Glutamatergic neuron (in vitro differentiated cells): ENCODE data around the gene CASP14. TPM values are rescaled to one million over a fixed set of nuclear protein-coding genes. Genes with fewer than 3 reads are reported as not detected.
"Not testable (repeated sequence)": the region's sequence is repeated elsewhere in the genome, so short reads cannot be mapped to it uniquely, and the experiment has no call there.

ENCODE experiments used
- DNase-seq: peaks from one replicate; pipeline ENCODE4 v3.0.0; 2022
- H3K27ac Mint-ChIP-seq: one replicate; pipeline ENCODE4 v1.8.0; 2020; ENCODE audit warnings: mild to moderate bottlenecking, mixed read lengths, inconsistent platforms; ENCODE audit not compliant: unreplicated experiment
- H3K27me3 Mint-ChIP-seq: one replicate; pipeline ENCODE4 v1.8.0; 2020; ENCODE audit warnings: mild to moderate bottlenecking, moderate library complexity, mixed read lengths, inconsistent platforms; ENCODE audit not compliant: unreplicated experiment
- H3K36me3 Mint-ChIP-seq: one replicate; pipeline ENCODE4 v1.8.0; 2020; ENCODE audit warnings: mild to moderate bottlenecking, mixed read lengths, inconsistent platforms; ENCODE audit not compliant: unreplicated experiment
- H3K4me1 Mint-ChIP-seq: one replicate; pipeline ENCODE4 v1.8.0; 2020; ENCODE audit warnings: mild to moderate bottlenecking, low read depth, mixed read lengths, inconsistent platforms; ENCODE audit not compliant: unreplicated experiment
- H3K4me3 Mint-ChIP-seq: one replicate; pipeline ENCODE4 v1.8.0; 2020; ENCODE audit warnings: mild to moderate bottlenecking, mixed read lengths, inconsistent platforms; ENCODE audit not compliant: unreplicated experiment
- H3K9me3 Mint-ChIP-seq: one replicate; pipeline ENCODE4 v1.8.0; 2020; ENCODE audit warnings: mild to moderate bottlenecking, moderate library complexity, mixed read lengths, inconsistent platforms; ENCODE audit not compliant: unreplicated experiment
- total RNA-seq: library from RNA; stranded (reverse); fragmentation: NEBNext Ultra II Directional; extraction: Animal tissue kit (Norgen Biotek cat#: 25700); gene quantifications from one replicate; pipeline ENCODE4 v1.2.1, GENCODE V29; 2021; ENCODE audit not compliant: unreplicated experiment
- TF ChIP-seq, protein P1 (sequence below): fragments of 200-600 bp; sonication (generic); IDR thresholded peaks from one replicate; pipeline ENCODE4 v1.5.0; 2021; ENCODE audit not compliant: partially characterized antibody, unreplicated experiment

Gene CASP14
- total RNA-seq, 1 donor from 2014 or later, result not detected

DNA sequence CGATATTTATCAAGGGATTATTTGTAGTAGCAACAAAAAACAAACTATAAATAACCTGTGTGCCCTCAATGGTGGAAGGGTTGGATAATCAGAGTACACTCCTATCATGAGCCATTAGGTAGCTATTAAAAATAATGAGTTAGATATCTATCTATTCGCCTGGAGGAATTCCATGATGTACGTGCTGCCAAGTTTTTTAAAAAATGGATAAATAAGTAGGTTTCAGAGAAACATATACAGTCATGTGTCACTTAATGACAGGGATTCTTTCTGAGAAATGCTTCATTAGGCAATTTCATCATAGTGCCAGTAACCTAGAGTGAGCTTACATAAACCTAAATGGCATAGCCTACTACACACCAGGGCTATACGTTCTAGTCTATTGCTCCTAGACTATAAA lies 26.5 kb downstream of the CASP14 start:
- Mint-ChIP-seq H3K27ac (no peak overlapping the region), H3K9me3 (no peaks in the 10 kb centered on the region), H3K4me1 (no peaks in the 10 kb centered on the region), H3K4me3 (no peak overlapping the region), H3K27me3 (no peaks in the 10 kb centered on the region), H3K36me3 (no peaks in the 10 kb centered on the region)
- no peak for DNase-seq
- TF ChIP-seq, protein P1, sequence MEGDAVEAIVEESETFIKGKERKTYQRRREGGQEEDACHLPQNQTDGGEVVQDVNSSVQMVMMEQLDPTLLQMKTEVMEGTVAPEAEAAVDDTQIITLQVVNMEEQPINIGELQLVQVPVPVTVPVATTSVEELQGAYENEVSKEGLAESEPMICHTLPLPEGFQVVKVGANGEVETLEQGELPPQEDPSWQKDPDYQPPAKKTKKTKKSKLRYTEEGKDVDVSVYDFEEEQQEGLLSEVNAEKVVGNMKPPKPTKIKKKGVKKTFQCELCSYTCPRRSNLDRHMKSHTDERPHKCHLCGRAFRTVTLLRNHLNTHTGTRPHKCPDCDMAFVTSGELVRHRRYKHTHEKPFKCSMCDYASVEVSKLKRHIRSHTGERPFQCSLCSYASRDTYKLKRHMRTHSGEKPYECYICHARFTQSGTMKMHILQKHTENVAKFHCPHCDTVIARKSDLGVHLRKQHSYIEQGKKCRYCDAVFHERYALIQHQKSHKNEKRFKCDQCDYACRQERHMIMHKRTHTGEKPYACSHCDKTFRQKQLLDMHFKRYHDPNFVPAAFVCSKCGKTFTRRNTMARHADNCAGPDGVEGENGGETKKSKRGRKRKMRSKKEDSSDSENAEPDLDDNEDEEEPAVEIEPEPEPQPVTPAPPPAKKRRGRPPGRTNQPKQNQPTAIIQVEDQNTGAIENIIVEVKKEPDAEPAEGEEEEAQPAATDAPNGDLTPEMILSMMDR, result no peak

DNA sequence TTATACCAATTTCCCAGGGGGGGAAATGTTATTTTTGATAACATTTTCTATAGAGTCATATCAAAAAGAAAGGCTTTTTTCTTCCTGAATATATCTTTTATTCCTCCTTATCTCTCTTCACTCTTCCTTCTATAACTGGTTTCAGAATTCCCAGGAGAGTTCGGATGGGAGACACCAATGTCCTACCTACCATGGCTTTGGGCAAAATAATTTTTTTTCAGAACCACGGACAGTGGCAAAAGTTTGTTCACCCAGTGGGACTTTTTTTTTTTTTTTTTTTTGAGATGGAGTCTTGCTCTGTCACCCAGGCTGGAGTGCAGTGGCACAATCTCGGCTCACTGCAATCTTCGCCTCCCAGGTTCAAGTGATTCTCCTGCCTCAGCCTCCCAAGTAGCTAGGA lies 30.7 kb downstream of the CASP14 start:
- not testable (repeated sequence) for H3K27me3 Mint-ChIP-seq, H3K4me1 Mint-ChIP-seq, H3K4me3 Mint-ChIP-seq, H3K36me3 Mint-ChIP-seq, H3K9me3 Mint-ChIP-seq, DNase-seq, H3K27ac Mint-ChIP-seq

DNA sequence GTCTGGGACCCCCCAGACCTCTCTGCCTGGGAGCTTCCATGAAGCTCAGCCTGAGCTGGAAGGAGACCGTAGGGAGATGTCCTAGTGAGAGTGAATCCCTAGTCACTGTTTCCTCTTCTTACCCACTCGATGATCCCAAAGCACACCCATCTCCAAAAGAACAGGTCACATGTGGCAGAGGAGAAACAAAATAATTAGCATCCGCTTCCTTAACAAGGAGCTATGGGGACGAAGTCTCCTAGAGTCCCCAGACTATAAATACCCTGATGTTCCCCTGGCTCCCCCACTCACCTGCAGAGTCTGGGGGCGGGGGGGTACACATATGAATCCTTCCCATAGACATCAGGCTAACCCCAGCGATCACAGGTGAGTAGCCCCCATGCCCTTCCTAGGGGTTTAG lies 32.6 kb downstream of the CASP14 start, which contains the start of gene OR1I1:
Gene OR1I1 (plus strand): TSS at position 301 of the 400 bp plus-strand sequence. CDS start 4,855 bp downstream, outside the sequence.
- Mint-ChIP-seq H3K27me3 (peaks cover 2% of the 10 kb centered on the region), H3K9me3 (no peaks in the 10 kb centered on the region)

DNA sequence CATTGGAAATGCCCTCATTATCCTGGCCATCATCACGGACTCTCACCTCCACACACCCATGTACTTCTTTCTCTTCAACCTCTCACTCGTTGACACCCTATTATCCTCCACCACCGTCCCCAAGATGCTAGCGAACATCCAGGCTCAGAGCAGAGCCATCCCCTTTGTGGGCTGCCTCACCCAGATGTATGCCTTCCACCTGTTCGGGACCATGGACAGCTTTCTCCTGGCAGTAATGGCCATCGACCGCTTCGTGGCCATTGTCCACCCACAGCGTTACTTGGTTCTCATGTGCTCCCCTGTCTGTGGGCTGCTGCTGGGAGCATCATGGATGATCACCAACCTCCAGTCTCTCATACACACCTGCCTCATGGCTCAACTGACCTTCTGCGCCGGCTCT lies 37.9 kb downstream of the CASP14 start:
- Mint-ChIP-seq H3K4me1 (no peaks in the 10 kb centered on the region), H3K9me3 (no peaks in the 10 kb centered on the region), H3K36me3 (no peaks in the 10 kb centered on the region), H3K27ac (no peak overlapping the region), H3K4me3 (no peak overlapping the region), H3K27me3 (peaks cover 4% of the 10 kb centered on the region)
- no peak for DNase-seq
- TF ChIP-seq, protein P1, result no peak

More for the DNA sequence above, 32.6 kb downstream of the CASP14 start, which contains the start of gene OR1I1:
- no peaks in the 10 kb centered on the region for H3K36me3 Mint-ChIP-seq
- DNase-seq, result no peak
- H3K4me1 Mint-ChIP-seq, result no peaks in the 10 kb centered on the region
- no peak within 1 kb of the TSS for H3K27ac Mint-ChIP-seq
- no peak within 1 kb of the TSS for H3K4me3 Mint-ChIP-seq
- TF ChIP-seq, protein P1, result no peak

DNA sequence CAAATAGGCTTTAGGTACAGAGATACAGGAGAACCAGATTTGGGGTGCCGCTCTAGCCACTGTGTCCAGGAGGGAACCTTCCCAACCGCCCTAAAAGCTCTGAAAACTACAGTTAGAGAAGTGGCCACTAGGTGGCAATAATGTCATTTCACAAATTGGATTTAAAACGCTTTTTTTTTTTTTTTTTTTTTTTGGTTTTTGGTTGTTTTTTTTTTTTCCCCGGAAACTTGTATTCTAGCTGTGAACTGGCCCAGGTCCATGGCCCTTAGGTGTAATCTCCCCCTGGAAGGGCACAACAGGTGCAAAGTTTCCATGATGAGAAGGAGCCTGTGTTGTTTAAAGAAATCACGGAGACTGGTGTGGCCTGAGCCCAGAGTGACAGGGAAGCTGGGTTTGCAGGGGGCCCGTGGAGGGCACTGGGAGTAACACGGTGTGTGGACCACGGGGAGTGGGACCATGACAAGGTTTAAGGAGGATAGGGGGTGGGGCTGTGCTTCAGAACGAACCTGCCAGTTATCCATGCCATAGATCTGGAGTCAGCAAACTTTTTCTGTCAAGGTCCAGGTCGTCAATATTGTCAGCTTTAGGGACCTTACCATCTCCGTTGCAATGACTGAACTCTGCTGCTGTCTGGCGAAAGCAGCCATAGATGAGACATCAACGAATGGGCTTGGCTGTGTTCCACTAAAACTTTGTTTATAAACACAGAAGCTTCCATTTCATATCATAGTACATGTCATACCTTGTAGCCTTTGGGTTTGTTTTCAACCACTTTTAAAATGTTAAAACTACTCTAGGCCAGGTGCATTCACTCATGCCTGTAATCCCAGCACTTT lies 42.9 kb downstream of the CASP14 start:
- no peaks in the 10 kb centered on the region for H3K4me1 Mint-ChIP-seq
- TF ChIP-seq, protein P1, result peak; percentile 82
- DNase-seq, result no peak
- H3K27ac Mint-ChIP-seq, result no peak overlapping the region
- no peaks in the 10 kb centered on the region for H3K27me3 Mint-ChIP-seq
- H3K36me3 Mint-ChIP-seq, result no peaks in the 10 kb centered on the region
- no peaks in the 10 kb centered on the region for H3K9me3 Mint-ChIP-seq
- H3K4me3 Mint-ChIP-seq, result no peak overlapping the region
